Stimulated activated CD4-positive, alpha-beta T cell treated with anti-CD3 and anti-CD28 coated beads, Interleukin-4, amount 100 ng/mL, for 4 hours (primary cell): ENCODE data around the gene PAGE2B.
"Not testable (repeated sequence)": the region's sequence is repeated elsewhere in the genome, so short reads cannot be mapped to it uniquely, and the experiment has no call there.

Experiments
- DNase-seq, 2 experiments: peaks; one replicate each; pipeline ENCODE4 v3.0.0-alpha.2; 2020

Gene PAGE2B

DNA sequence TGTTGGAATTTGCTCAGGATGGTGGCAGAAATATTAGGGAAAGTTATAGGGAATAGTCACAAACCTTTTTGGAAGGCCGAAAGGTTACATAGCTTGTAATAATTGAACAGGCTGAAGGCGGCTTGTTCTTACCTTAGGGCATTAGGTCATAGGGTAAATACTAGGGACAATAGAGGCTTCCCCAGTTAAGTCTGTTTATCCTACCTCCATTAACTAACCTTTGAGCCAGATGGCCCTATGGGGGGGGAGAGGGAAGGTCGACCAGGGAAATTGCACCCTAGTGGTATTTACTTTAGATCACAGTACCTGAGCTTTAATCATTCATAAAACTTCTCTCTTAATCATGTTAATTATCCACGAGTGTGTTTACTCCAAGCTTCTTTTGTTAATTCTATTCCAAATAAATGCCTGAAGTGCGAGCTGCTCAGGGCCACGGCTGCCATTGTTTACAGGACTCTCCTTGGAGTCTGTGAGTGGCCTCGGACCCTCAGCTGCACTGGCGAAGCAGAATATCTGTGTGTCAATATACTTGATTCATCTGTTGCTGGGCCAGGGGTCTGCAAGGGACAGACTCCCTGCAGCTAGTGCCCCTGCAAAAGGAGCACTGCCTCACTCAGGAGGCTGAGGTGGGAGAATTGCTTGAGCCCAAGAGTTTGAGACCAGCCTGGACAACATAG lies 36.9 kb downstream of the PAGE2B start:
- no peak for DNase-seq

DNA sequence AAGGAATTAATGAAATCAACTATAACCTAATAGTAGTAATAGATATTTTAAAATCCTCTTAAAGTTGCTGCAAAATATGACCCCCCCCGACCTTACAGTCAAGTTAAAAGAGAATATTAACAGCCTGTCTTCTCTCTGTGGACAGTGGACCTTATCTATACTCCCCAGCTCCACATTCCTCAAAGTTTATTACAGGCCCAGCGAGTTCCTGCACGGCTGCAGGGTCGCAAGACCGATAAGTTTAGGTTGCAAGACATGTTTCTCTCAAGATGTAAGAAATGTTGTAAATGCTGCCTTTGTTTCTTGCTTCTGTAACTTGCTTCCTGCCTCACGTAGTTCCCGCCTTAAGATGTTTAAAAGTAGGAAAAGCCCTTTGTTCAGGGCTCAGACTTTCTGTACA lies 41.8 kb downstream of the PAGE2B start:
- DNase-seq = not testable (repeated sequence)

DNA sequence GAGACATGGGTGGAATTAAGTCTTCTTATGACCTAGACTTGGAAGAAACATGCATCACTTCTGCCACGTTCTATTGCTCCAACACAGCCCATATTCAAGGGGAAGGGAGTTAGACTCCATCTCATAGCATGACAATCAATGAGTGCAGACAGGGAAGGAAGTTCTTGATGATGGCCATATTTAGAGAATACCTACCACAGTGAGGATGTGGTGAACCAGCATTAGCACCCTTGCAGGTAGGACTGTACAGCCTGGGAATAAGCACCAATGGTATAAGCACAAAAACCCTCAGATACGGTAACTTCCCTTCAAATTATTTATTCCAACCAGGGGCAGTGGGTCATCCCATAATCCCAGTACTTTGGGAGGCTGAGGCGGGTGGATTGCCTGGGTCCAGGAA lies 43.7 kb downstream of the PAGE2B start:
- DNase-seq = no peak

DNA sequence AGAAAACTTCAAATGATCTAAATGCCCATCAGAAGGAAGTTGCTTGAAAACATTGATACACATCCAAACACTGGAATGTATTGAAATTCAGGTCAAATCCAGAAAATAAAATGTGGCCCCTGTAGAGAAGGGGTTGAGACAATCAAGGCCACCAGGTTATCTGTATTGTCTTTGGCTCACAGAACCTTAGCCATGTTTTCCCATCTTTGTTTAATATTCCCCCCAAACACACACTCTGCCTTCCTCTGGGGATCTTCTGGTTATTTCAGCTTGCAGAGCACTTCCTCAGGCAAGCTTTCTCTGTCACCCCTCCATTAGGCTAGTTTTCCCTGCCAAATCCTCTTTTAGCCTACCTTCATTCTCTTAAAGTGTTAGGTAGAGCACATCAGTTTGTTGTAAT lies 44.4 kb downstream of the PAGE2B start:
- DNase-seq = no peak

DNA sequence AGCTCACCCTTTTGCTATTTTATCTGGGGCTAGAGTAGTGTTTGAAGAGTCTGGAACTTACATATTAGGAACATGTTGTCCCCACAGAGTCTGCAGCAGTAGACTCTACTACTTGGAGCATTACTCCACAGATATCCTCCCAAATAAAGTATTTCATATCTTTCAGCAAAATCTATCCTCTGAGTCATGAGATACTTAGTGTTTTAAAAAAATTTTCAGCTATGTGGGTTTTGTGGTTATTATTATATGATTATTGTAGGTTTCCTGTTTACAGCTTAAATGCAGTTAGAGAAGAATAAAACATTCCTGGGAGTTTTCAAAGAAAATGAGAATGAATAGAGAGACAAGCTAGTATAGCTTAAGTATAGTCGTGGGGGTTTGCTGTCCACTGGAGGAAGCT lies 44.9 kb downstream of the PAGE2B start:
- no peak for DNase-seq

DNA sequence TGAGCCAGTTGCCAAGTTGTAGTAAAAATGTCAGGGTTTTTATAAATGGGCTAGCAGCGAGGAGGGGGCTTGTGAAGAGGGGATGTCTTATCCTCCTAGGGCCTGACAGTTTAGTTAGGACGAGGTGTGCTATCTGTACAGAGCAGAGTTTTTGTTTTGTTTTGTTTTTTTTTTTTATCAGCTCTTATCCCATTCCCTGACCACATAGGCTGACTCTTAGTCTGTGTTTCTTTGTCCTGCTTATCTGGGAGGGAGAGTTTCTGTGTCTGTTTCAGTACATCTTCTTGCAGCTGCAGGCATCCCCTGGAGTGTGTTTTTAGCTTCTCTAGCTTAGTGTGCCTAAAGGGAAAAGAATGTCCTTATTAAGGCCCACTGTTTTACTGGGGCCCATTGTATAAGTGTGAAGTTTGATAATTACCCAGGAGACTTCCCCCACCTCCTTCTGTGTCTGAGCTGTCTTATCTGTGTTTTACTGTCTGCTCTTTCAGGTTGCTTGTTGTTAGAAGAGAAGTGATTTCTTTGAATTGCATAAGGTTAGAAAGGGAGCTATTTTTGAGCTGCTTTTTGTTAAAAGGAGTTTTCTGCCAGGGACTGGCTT lies 46.0 kb downstream of the PAGE2B start:
- DNase-seq = no peak

DNA sequence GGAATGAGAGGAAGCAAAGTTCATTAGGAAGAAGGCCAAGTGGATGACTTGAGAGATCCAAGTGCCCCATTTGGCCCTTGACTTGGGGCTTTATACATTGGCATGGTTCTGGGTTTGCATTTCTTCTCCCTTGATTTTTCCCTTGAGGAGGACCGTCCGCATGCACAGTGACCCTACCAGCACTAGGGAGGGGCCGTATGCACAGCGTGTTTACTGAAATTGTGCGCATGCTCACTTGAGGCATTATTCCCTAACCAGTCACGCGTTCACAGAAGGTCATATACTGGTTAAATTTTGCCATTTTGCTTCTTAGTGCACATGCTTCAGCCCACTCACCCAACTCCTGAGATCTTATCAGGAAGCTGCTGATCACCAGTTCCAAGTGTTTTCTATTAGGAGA lies 49.1 kb downstream of the PAGE2B start:
- DNase-seq = no peak

DNA sequence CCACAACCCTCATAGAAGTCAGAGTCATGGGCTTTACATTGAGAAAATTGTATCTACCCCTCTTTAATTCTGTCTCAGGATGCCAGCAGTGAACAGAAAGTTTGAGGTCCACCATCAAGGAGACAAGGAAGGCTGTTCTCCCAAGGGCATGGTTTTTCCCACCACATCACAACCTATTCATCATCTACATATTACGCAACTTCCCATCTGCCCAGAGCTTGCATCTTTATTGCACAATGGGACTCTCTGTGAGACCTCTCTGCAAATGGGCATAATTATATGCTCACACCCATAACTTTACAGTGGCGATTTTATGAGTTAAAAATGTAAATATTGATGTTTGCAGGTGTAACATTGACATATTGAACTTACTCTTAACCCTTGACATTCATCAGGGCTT lies 52.9 kb downstream of the PAGE2B start:
- no peak for DNase-seq
